Neuronal stem cell (in vitro differentiated cells): ENCODE results near the gene CLCN6.

ENCODE experiments used
- DNase-seq: peaks from one replicate; pipeline ENCODE4 v3.0.0-alpha.2; 2013; ENCODE audit warnings: low spot score
- H2AFZ ChIP-seq: one replicate; pipeline ENCODE4 v1.6.1; 2013; ENCODE audit warnings: mild to moderate bottlenecking, low read length, inconsistent platforms
- H2AK5ac ChIP-seq: 2 replicates; pipeline ENCODE4 v1.6.1; 2013; ENCODE audit warnings: low read depth, mild to moderate bottlenecking, inconsistent platforms, low read length, moderate library complexity, mixed read lengths
- H2BK120ac ChIP-seq: 2 replicates; pipeline ENCODE4 v1.6.1; 2013; ENCODE audit warnings: low read depth, mild to moderate bottlenecking, inconsistent platforms, low read length, moderate library complexity, mixed read lengths
- H2BK12ac ChIP-seq: one replicate; pipeline ENCODE4 v1.6.1; 2013; ENCODE audit warnings: low read length, inconsistent platforms
- H2BK15ac ChIP-seq: 2 replicates; pipeline ENCODE4 v1.6.1; 2013; ENCODE audit warnings: mild to moderate bottlenecking, low read length, inconsistent platforms, mixed read lengths
- H2BK5ac ChIP-seq: one replicate; pipeline ENCODE4 v1.6.1; 2013; ENCODE audit warnings: inconsistent platforms, mild to moderate bottlenecking, low read length, moderate library complexity
- H3K14ac ChIP-seq: one replicate; pipeline ENCODE4 v1.6.1; 2013; ENCODE audit warnings: low read length, inconsistent platforms
- H3K18ac ChIP-seq: 2 replicates; pipeline ENCODE4 v1.6.1; 2013; ENCODE audit warnings: low read length, inconsistent platforms
- H3K23ac ChIP-seq: 2 replicates; pipeline ENCODE4 v1.6.1; 2013; ENCODE audit warnings: low read depth, mild to moderate bottlenecking, mixed read lengths, low read length, inconsistent platforms; ENCODE audit not compliant: poor library complexity
- H3K27ac ChIP-seq: replicated peaks from 3 replicates; pipeline ENCODE4 v1.5.1; 2013; ENCODE audit warnings: low read length, inconsistent platforms
- H3K27me3 ChIP-seq, 3 experiments: 2 replicates each; pipeline ENCODE4 v1.6.1; 2013; ENCODE audit warnings: low read length in 3 of 3, mild to moderate bottlenecking in 2 of 3, inconsistent platforms in 1 of 3, low read depth in 1 of 3, mixed read lengths in 1 of 3, moderate library complexity in 1 of 3; ENCODE audit not compliant: control insufficient read depth in 3 of 3, insufficient read depth in 3 of 3
- H3K36me3 ChIP-seq, 2 donors: replicated peaks in 1 of 2; 2 replicates each; pipeline ENCODE4 v1.6.1; 2013; ENCODE audit warnings: low read length in 2 of 2; ENCODE audit not compliant: control insufficient read depth in 2 of 2, insufficient read depth in 2 of 2
- H3K4ac ChIP-seq: 2 replicates; pipeline ENCODE4 v1.6.1; 2013; ENCODE audit warnings: inconsistent platforms, mild to moderate bottlenecking, low read length, moderate library complexity
- H3K4me1 ChIP-seq, 2 donors: 1 replicate in 1 of 2; 2 replicates in 1 of 2; pipeline ENCODE4 v1.6.1; 2013; ENCODE audit warnings: low read length in 2 of 2, low read depth in 1 of 2; ENCODE audit not compliant: control insufficient read depth in 2 of 2, insufficient read depth in 1 of 2
- H3K4me2 ChIP-seq: one replicate; pipeline ENCODE4 v1.6.1; 2013; ENCODE audit warnings: mild to moderate bottlenecking, low read length, inconsistent platforms; ENCODE audit not compliant: insufficient read depth, poor library complexity, severe bottlenecking
- H3K4me3 ChIP-seq, 2 donors: 2 replicates each; pipeline ENCODE4 v1.5.1; 2013; ENCODE audit warnings: low read length in 2 of 2, mild to moderate bottlenecking in 2 of 2, inconsistent platforms in 1 of 2, moderate library complexity in 1 of 2
- H3K79me1 ChIP-seq: one replicate; pipeline ENCODE4 v1.6.1; 2013; ENCODE audit warnings: low read depth, mild to moderate bottlenecking, inconsistent platforms, low read length, moderate library complexity
- H3K9ac ChIP-seq: one replicate; pipeline ENCODE4 v1.6.1; 2013; ENCODE audit warnings: mild to moderate bottlenecking, low read depth, low read length, inconsistent platforms; ENCODE audit not compliant: poor library complexity
- H3K9me3 ChIP-seq, 2 donors: replicated peaks in 1 of 2; 2 replicates each; pipeline versions ENCODE3 to v1.6.1; 2013; ENCODE audit warnings: low read length in 2 of 2, mild to moderate bottlenecking in 2 of 2, inconsistent platforms in 1 of 2, low read depth in 1 of 2, mixed read lengths in 1 of 2, moderate library complexity in 1 of 2; ENCODE audit not compliant: control insufficient read depth in 2 of 2, insufficient read depth in 1 of 2
- H4K8ac ChIP-seq: one replicate; pipeline ENCODE4 v1.6.1; 2013; ENCODE audit warnings: low read depth, mild to moderate bottlenecking, inconsistent platforms, low read length, moderate library complexity
- H4K91ac ChIP-seq: one replicate; pipeline ENCODE4 v1.6.1; 2013; ENCODE audit warnings: low read length, low read depth, mild to moderate bottlenecking, inconsistent platforms; ENCODE audit not compliant: poor library complexity
- WGBS, 2 donors: extraction: QIAGEN DNeasy Blood & Tissue Kit; methylation state at CpG; one replicate each; pipeline ENCODE4 v1.1.7; 2013; ENCODE audit warnings: missing lambda C conversion rate in 2 of 2, mixed read lengths in 1 of 2; ENCODE audit not compliant: insufficient read length in 2 of 2, insufficient replicate concordance in 1 of 2; ENCODE audit errors: extremely low coverage in 2 of 2; 5-methylcytosine and 5-hydroxymethylcytosine counted together

CLCN6 gene

DNA sequence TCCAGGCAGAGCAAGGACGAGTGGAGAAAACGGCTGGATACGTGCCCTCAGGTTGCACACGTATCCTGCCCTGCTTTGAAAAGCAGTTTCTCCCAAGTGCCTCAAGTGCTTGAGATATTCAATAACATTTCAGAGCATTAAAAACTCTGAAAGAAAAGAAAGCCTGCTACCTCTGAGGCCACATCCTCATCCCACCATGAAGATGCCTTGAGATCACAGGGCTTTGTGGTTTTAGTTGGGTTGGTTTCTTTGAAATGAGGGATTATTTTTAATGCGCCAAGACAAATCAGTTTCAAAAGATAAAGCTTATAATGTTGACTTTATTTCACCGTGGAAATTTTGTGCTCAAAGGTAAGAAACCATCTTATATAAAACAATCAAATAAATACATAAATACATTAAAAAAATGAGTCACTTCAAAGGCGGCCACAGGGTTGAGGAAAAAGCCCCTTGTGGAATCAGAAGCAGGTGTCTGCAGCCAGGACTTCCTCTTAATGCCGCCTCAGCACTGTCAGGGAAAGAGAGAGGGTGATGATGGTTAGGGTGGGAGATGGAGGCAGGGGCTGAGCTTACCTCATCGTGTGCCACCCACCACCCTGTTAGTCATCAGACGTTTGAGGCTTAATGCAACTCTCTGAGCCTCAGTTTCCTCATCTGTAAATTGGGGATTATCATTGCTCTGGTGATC lies 51.3 kb downstream of the CLCN6 start:
- no peak overlapping the region for H2AFZ ChIP-seq
- no peak overlapping the region for H3K4me2 ChIP-seq
- H3K79me1 ChIP-seq: no peaks in the 10 kb centered on the region
- H3K4me3 ChIP-seq: no peak overlapping the region
- H3K4me1 ChIP-seq: peaks cover 3% of the 10 kb centered on the region in 2 donors
- no peak for DNase-seq
- no peaks in the 10 kb centered on the region for H3K9me3 ChIP-seq
- H2BK15ac ChIP-seq: no peak overlapping the region
- H2AK5ac ChIP-seq: no peak overlapping the region
- no peak overlapping the region for H3K18ac ChIP-seq
- H3K14ac ChIP-seq: no peak overlapping the region
- H2BK12ac ChIP-seq: no peak overlapping the region
- no peak overlapping the region for H2BK5ac ChIP-seq
- no peak overlapping the region for H3K4ac ChIP-seq
- H3K36me3 ChIP-seq: no peaks in the 10 kb centered on the region
- no CpG with 5 or more reads among the region's 10 CpGs for whole genome bisulfite sequencing, 2 donors
- no peak overlapping the region for H3K27ac ChIP-seq
- H3K23ac ChIP-seq: no peak overlapping the region
- H3K27me3 ChIP-seq: peaks cover 0 to 51% (median 17%) of the 10 kb centered on the region in 3 experiments
- no peak overlapping the region for H4K91ac ChIP-seq
- H4K8ac ChIP-seq: no peak overlapping the region
- no peak overlapping the region for H3K9ac ChIP-seq
- H2BK120ac ChIP-seq: no peak overlapping the region

DNA sequence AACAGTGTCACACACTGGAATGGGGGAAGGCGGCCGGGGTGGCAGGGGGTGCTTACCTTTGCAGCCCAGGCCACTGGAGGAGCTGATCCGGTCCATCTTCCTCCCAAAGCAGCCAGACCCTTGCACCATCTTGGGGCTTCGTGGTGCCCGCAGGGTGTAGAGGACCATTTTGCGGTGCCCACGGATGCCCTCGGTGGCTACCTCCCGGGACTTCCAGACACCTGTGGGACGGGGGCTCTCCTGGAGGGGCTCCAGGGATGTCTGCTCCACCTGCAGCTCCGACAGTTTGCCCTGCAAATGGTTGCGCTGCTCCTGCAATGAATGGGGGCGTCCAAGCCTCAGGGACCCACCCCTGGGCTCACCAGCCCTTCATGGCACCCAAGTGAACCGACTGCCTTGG lies 52.2 kb downstream of the CLCN6 start:
- Histone ChIP-seq H2BK15ac (no peak overlapping the region), H3K4ac (no peak overlapping the region), H3K23ac (no peak overlapping the region), H3K4me2 (no peak overlapping the region), H2AK5ac (no peak overlapping the region), H3K4me1 (peaks cover 3% of the 10 kb centered on the region in 2 donors), H3K18ac (no peak overlapping the region), H3K79me1 (no peaks in the 10 kb centered on the region), H2BK12ac (no peak overlapping the region), H2BK120ac (no peak overlapping the region), H3K9me3 (no peaks in the 10 kb centered on the region), H3K4me3 (peak overlapping the region in 1 of 2 donors; percentile 3), H3K27ac (no peak overlapping the region), H4K91ac (no peak overlapping the region), H4K8ac (no peak overlapping the region), H3K9ac (no peak overlapping the region), H2AFZ (no peak overlapping the region), H2BK5ac (no peak overlapping the region), H3K14ac (no peak overlapping the region), H3K27me3 (peaks cover 0 to 53% (median 17%) of the 10 kb centered on the region in 3 experiments), H3K36me3 (no peaks in the 10 kb centered on the region)
- no peak for DNase-seq
- WGBS, 2 donors: no CpG with 5 or more reads among the region's 14 CpGs

DNA sequence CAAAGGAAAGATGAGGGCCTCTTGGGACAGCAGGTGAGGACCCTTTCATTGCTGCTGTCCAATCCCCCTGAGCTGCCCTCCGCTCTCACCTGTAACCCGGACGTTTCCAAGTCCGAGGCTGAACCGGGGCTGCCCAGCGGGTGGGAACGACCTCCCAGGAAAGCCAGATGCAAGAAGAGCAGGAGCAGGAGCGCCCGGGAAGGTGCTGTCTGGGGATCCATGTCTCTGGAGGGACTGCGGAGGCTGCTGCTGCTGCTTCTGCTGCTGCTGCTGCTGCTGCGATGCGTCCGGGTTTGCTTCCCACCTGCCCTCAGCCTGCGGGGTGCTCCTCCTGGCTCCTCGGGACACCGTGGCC lies 52.6 kb downstream of the CLCN6 start, which contains the start of gene NPPB:
TSS of gene NPPB (minus strand) at position 333 of the 355 bp plus-strand sequence. CDS start at position 221, 112 bp downstream.
- peak within 1 kb of the TSS in 1 of 2 donors; percentile 3 for H3K4me3 ChIP-seq
- peaks cover 3% of the 10 kb centered on the region in 2 donors for H3K4me1 ChIP-seq
- H2BK15ac ChIP-seq: no peak within 1 kb of the TSS
- no peak within 1 kb of the TSS for H2AFZ ChIP-seq
- H3K79me1 ChIP-seq: no peaks in the 10 kb centered on the region
- no peak within 1 kb of the TSS for H3K27ac ChIP-seq
- DNase-seq: no peak
- H3K36me3 ChIP-seq: no peaks in the 10 kb centered on the region
- no peak within 1 kb of the TSS for H3K18ac ChIP-seq
- no peaks in the 10 kb centered on the region for H3K9me3 ChIP-seq
- H4K8ac ChIP-seq: no peak within 1 kb of the TSS
- peaks cover 0 to 53% (median 17%) of the 10 kb centered on the region in 3 experiments for H3K27me3 ChIP-seq
- H3K4ac ChIP-seq: no peak within 1 kb of the TSS
- no peak within 1 kb of the TSS for H2BK5ac ChIP-seq
- no peak within 1 kb of the TSS for H4K91ac ChIP-seq
- peak within 1 kb of the TSS; percentile 22 for H3K23ac ChIP-seq
- no CpG with 5 or more reads among the region's 16 CpGs for WGBS, 2 donors
- H3K9ac ChIP-seq: no peak within 1 kb of the TSS
- no peak within 1 kb of the TSS for H2BK12ac ChIP-seq
- peak within 1 kb of the TSS; percentile 38 for H3K4me2 ChIP-seq
- H2AK5ac ChIP-seq: no peak within 1 kb of the TSS
- H3K14ac ChIP-seq: no peak within 1 kb of the TSS
- H2BK120ac ChIP-seq: no peak within 1 kb of the TSS

DNA sequence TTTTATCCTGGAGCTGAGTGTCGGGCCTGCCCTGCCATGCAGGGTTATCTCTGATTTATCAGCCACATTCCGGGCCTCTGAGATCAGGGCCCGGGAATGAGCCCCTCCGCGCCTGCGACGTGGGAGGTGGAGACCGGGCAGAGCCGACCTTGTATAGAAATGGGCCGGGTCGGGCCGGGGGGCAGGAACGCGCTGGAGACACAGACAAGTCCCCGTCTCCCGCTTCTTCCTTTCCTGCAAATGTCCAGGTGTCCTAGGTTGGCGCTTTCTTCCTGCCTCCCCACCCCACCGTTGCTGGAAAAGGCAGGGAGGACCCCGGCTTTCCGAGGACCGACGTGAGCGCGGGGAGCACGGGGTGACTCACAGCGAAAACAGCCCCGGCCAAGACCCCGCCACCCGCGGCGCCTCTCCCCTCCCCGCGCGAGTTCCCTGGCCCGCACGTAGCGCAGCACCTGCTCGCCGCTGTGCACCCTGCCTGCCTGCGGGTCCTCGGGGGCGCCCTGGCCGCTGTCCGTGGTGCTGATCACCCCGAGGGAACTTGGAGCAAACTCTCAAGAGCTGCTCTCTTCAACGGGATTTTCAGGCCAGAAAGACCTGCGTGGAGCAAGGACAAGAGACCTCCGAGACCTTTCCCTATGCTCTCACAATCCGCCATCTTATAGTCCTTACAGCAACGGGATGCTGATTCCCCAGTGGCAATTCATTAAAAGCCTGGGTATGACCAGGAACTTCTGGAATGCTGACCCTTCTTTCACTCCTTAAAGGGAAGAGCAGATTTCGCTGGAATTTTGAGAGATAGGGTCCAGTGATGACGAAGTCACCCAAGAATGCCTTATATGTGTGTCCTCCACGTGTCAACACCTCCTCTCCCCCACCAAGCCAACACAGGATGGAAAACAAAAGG lies 53.2 kb downstream of the CLCN6 start:
- no peak overlapping the region for H3K27ac ChIP-seq
- no peak overlapping the region for H3K4me3 ChIP-seq
- H2AFZ ChIP-seq: no peak overlapping the region
- H2BK120ac ChIP-seq: no peak overlapping the region
- H2AK5ac ChIP-seq: no peak overlapping the region
- DNase-seq: peak; percentile 80
- H3K27me3 ChIP-seq: peaks cover 0 to 53% (median 17%) of the 10 kb centered on the region in 3 experiments
- peak overlapping the region; percentile 22 for H3K23ac ChIP-seq
- WGBS, 2 donors: no CpG with 5 or more reads among the region's 53 CpGs
- no peak overlapping the region for H2BK15ac ChIP-seq
- no peak overlapping the region for H3K14ac ChIP-seq
- no peak overlapping the region for H3K4ac ChIP-seq
- H3K9me3 ChIP-seq: no peaks in the 10 kb centered on the region
- no peaks in the 10 kb centered on the region for H3K79me1 ChIP-seq
- peaks cover 3% of the 10 kb centered on the region in 2 donors for H3K4me1 ChIP-seq
- peak overlapping the region; percentile 38 for H3K4me2 ChIP-seq
- no peak overlapping the region for H3K18ac ChIP-seq
- no peak overlapping the region for H2BK12ac ChIP-seq
- H3K36me3 ChIP-seq: no peaks in the 10 kb centered on the region
- no peak overlapping the region for H4K91ac ChIP-seq
- no peak overlapping the region for H3K9ac ChIP-seq
- no peak overlapping the region for H2BK5ac ChIP-seq
- no peak overlapping the region for H4K8ac ChIP-seq
